Activated B cell treated with CpG ODN at 0.5 μM for 24 hours (primary cell): Measurements from ENCODE around the gene PLXNB1. TPM values are rescaled to one million over a fixed set of nuclear protein-coding genes. Genes with fewer than 3 reads are reported as not detected.

Source experiments
- ATAC-seq: fragments of 200-7000 bp; cut with Tn5 transposase; one replicate; pipeline ENCODE4 v1.10.0; 2021; ENCODE audit warnings: low read depth, mild to moderate bottlenecking, moderate library complexity
- CTCF ChIA-PET: fragments of 350-600 bp; sonication (Branson Sonifier 250); formaldehyde crosslinking; loops from one replicate; lab custom pipeline; 2021; ENCODE audit warnings: antibody characterized with exemption; lab: Charles Lee
- POLR2A ChIA-PET: fragments of 350-600 bp; sonication (Branson Sonifier 250); formaldehyde crosslinking; loops from one replicate; lab custom pipeline; 2021; ENCODE audit warnings: antibody characterized with exemption; lab: Charles Lee
- DNase-seq: peaks from one replicate; pipeline ENCODE4 v3.0.0; 2022
- H3K27ac Mint-ChIP-seq: one replicate; pipeline ENCODE4 v1.8.0; 2020; ENCODE audit warnings: mixed read lengths
- H3K27me3 Mint-ChIP-seq: one replicate; pipeline ENCODE4 v1.8.0; 2021; ENCODE audit warnings: mixed read lengths
- H3K36me3 Mint-ChIP-seq: one replicate; pipeline ENCODE4 v1.8.0; 2021; ENCODE audit warnings: low read depth, mixed read lengths
- H3K4me1 Mint-ChIP-seq: one replicate; pipeline ENCODE4 v1.8.0; 2021; ENCODE audit warnings: mixed read lengths
- H3K4me3 Mint-ChIP-seq: one replicate; pipeline ENCODE4 v1.8.0; 2020; ENCODE audit warnings: mild to moderate bottlenecking, mixed read lengths
- H3K9me3 Mint-ChIP-seq: one replicate; pipeline ENCODE4 v1.8.0; 2020; ENCODE audit warnings: mixed read lengths
- intact Hi-C: fragments of 100-400 bp; cut with micrococcal nuclease; formaldehyde crosslinking; loops from one replicate; pipeline ENCODE4 v1.15.1; 2024
- total RNA-seq: library from RNA; stranded (reverse); gene quantifications from 2 replicates; pipeline ENCODE4 v1.2.3, GENCODE V29; 2022
- TF ChIP-seq, protein P1 (sequence below): fragments of 200-600 bp; IDR thresholded peaks from one replicate; pipeline ENCODE4 v1.8.0; 2022; ENCODE audit warnings: antibody characterized with exemption, mild to moderate bottlenecking

The PLXNB1 gene
- total RNA-seq, 1 donor from 2014 or later = 3.5 TPM

DNA sequence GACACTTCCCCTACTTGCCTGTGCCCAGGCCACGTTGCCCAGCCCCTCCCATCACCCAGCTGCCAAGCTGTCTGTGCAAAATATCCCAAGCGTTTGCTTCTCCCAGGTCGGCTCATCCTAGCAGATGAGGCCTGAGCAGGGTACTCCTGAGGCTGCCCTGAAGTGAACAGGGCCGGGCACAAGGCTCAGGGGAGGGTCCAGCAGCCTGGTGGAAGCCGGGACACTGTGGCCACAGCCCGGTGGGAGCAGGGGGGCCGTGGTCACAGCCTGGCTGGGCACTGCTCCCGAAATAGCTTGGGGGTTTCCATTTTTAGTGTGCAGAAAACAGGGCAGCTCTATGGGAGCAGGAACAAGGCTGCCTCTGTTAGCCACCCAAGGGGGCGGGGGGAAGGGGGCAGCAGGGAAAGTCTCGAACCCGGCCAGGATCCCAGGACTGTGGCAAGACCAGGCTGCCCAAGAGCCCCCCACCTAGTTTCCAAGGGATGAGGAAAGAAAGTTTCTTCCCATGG lies 3.4 kb downstream of the PLXNB1 start:
- Mint-ChIP-seq H3K36me3 (peaks cover under 1% of the 10 kb centered on the region), H3K27me3 (peaks cover 9% of the 10 kb centered on the region), H3K4me3 (no peak overlapping the region), H3K27ac (no peak overlapping the region), H3K9me3 (no peaks in the 10 kb centered on the region), H3K4me1 (peaks cover 5% of the 10 kb centered on the region)
- ATAC-seq (no peak), DNase-seq (no peak)
- ChIA-PET POLR2A (no interaction called here), CTCF (interaction anchor here (0.8 kb wide), 1 partner anchor 81 kb away, joined by 3 read pairs; no protein-coding TSS in a partner anchor)
- TF ChIP-seq, protein P1, sequence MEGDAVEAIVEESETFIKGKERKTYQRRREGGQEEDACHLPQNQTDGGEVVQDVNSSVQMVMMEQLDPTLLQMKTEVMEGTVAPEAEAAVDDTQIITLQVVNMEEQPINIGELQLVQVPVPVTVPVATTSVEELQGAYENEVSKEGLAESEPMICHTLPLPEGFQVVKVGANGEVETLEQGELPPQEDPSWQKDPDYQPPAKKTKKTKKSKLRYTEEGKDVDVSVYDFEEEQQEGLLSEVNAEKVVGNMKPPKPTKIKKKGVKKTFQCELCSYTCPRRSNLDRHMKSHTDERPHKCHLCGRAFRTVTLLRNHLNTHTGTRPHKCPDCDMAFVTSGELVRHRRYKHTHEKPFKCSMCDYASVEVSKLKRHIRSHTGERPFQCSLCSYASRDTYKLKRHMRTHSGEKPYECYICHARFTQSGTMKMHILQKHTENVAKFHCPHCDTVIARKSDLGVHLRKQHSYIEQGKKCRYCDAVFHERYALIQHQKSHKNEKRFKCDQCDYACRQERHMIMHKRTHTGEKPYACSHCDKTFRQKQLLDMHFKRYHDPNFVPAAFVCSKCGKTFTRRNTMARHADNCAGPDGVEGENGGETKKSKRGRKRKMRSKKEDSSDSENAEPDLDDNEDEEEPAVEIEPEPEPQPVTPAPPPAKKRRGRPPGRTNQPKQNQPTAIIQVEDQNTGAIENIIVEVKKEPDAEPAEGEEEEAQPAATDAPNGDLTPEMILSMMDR = no peak
- intact Hi-C loops = no loop called here

- POLR2A ChIA-PET = no interaction called here
- intact Hi-C loops = no loop called here
- Mint-ChIP-seq H3K27me3 (peaks cover 9% of the 10 kb centered on the region), H3K9me3 (no peaks in the 10 kb centered on the region), H3K4me3 (no peak overlapping the region), H3K36me3 (no peaks in the 10 kb centered on the region), H3K27ac (no peak overlapping the region), H3K4me1 (peaks cover 4% of the 10 kb centered on the region)
- DNase-seq = no peak
- ATAC-seq = no peak
- CTCF ChIA-PET = no interaction called here
- TF ChIP-seq, protein P1 = no peak
These were observed 4.5 kb downstream of the PLXNB1 start for GRCh38 chr3:48425281-48425812.

DNA sequence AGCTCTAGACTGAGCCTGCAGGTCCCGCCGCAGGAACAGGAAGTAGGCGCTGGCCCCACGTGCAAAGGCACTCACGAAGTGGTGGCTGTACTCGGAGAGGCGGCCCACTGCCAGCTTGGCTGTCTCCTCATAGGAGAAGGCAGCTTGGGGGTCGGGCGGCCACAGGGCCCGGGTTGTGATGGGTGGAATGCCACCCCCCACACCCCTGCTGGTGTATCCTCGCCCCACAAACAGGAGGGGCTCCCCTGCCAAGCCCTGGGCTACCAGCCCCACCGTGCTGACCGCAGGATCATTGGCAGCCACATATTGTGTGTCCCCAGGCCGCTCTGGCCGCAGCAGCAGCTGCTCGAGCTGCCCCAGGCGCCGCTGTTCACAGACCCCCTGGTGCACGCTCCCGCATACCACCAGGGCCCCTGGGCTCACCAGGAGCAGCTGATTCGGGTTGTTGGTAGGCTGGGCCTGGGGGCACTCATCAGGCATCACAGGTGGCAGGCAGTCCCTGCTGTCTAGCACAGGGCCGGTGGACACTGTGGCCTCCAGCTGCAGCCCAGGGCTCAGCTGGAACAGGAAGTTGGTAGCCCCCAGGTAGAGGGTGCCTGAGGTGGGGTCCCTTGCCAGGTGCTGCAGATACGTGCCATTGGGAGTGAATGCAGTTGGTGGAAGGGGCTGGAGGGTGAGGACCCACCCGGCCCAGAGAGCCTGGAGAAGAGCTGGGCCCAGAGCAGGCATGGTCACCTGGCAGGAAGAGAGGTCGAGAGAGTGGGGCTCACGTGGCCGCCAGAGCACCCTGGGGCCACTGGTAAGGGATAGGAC lies 5.8 kb downstream of the PLXNB1 start:
- Mint-ChIP-seq H3K27ac (no peak overlapping the region), H3K36me3 (no peaks in the 10 kb centered on the region), H3K27me3 (peaks cover 9% of the 10 kb centered on the region), H3K4me3 (no peak overlapping the region), H3K9me3 (no peaks in the 10 kb centered on the region), H3K4me1 (no peaks in the 10 kb centered on the region)
- POLR2A ChIA-PET = interaction anchor here (0.6 kb wide), 1 partner anchor 59 kb away, joined by 4 read pairs; no protein-coding TSS in a partner anchor
- intact Hi-C loops = no loop called here
- no peak for DNase-seq
- CTCF ChIA-PET = interaction anchor here (0.8 to 1.9 kb wide), 2 partner anchors 12 to 23 kb away, joined by 6 to 8 read pairs; no protein-coding TSS in a partner anchor
- ATAC-seq = no peak
- TF ChIP-seq, protein P1 = no peak

- Mint-ChIP-seq H3K9me3 (no peaks in the 10 kb centered on the region), H3K4me3 (no peak overlapping the region), H3K27me3 (peaks cover 8% of the 10 kb centered on the region), H3K4me1 (no peaks in the 10 kb centered on the region), H3K36me3 (no peaks in the 10 kb centered on the region), H3K27ac (no peak overlapping the region)
- TF ChIP-seq, protein P1 = no peak
- ATAC-seq = no peak
- intact Hi-C loops = no loop called here
- ChIA-PET POLR2A (no interaction called here), CTCF (interaction anchor here (1.4 to 1.9 kb wide), 2 partner anchors 13 to 22 kb away, joined by 5 to 8 read pairs; no protein-coding TSS in a partner anchor)
- no peak for DNase-seq
These were observed 6.5 kb downstream of the PLXNB1 start for GRCh38 chr3:48423241-48423882.
